Hematopoietic multipotent progenitor cell treated with erythropoietin and hydrocortisone succinate and interleukin-3 and kit ligand, for 8 days (in vitro differentiated cells): ENCODE results near the gene IER5L.
A peak's percentile ranks its signal among the peaks of the same experiment; 100 is the strongest.

ENCODE experiments used
- DNase-seq: peaks from one replicate; pipeline ENCODE4 v3.0.0-alpha.2; 2015

The IER5L gene

GRCh38 chr9:129177791-129178567, at the start of gene IER5L:
Gene IER5L, minus strand, starts transcription at chr9:129178261. Its CDS starts 209 bp downstream, at chr9:129178052.
- peak; percentile 93 for DNase-seq

GRCh38 chr9:129227843-129228189, 49.8 kb upstream of the IER5L start:
- DNase-seq, result no peak

DNA sequence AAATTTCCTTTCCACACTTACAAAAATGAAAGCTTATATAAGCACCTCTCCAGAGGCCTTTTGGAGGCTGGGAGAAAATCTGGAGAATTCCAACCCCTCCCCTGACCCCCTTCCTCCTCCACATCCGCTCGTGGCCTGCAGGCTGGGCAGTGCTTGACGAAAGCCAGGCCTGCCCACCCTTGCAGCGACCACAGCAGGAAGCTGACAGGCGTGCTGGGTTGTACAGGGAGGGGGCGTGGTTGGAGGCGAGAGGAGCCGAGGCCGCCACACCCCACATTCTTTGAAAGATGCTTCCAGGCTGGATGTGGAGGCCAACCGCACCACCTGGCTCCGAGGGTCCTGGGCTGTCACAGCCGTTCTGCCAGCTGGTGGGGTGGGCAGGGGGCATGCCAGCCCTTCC, 47.8 kb upstream of the IER5L start:
- no peak for DNase-seq

DNA sequence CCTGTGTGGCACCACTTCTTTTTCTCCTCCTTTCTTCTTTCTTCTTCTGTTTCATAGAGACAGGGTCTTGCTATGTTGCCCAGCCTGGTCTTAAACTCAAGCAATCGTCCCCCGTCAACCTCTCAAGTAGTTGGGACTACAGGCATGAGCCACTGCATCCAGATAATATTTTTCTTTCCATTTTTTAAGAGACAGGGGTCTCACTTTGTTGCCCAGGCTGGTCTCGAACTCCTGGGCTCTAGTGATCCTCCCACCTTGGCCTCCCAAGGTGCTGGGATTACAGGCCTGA, 47.4 kb upstream of the IER5L start:
- no peak for DNase-seq

DNA sequence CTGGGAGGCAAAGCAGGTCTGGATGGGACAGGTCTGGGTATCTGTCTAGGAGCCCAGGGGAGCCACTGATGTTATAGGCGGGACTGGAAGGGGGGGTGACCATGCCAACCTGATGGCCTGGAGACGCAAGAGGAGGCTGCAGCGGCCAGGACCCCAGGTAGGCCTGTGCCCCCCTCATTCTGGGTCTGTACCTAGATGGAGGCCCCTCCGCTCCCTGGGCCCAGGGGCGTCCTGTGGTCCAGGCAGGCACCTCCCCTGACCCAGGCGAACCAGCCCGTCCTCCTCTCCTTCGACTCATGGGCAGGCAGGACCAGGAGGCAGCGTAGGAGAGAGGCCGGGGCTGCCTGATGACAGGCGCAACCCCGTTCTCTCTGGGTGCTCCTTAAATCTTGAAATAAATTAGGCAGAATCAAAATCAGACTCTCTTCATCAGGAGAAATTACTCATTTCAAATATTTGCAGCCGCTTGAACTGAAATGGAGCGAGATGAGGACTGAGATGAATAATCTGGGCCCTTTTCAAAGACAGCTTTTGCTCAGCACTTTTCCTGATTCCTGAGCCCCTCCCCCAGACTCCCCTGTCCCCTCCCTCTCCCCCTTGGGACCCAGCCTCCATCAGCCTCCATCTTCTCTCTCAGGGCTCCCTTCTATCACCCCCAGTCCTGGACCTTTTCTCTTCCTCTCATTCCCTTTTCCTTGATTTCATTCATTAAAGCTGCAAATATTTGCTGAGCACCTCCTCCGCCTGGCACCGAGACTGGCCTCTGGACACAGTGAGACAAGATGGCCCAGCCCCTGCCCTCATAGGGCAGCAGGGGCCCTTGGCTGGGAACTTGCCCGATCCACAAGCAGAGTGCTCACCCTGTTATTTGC, 46.8 kb upstream of the IER5L start:
- no peak for DNase-seq

GRCh38 chr9:129223551-129224208, 45.6 kb upstream of the IER5L start:
- DNase-seq, result no peak

DNA sequence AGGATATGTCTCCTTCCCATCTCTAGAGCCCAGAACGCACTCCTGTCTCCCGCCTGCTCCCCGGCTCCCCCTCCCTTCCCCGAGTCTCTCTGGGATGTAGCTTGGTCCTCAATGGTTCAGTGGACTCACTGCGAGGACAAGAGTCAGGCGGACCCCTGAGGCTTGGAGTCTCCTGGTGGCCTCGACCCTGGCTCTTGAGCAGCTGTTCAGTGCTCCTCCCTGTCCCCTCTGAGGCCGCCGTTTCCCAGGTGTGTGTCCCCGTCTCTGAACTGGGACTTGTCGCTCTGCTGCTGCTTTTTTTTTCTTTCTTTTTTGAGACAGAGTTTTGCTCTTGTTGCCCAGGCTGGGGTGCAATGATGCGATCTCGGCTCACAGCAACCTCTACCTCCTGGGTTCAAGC, 44.8 kb upstream of the IER5L start:
- DNase-seq, result no peak

DNA sequence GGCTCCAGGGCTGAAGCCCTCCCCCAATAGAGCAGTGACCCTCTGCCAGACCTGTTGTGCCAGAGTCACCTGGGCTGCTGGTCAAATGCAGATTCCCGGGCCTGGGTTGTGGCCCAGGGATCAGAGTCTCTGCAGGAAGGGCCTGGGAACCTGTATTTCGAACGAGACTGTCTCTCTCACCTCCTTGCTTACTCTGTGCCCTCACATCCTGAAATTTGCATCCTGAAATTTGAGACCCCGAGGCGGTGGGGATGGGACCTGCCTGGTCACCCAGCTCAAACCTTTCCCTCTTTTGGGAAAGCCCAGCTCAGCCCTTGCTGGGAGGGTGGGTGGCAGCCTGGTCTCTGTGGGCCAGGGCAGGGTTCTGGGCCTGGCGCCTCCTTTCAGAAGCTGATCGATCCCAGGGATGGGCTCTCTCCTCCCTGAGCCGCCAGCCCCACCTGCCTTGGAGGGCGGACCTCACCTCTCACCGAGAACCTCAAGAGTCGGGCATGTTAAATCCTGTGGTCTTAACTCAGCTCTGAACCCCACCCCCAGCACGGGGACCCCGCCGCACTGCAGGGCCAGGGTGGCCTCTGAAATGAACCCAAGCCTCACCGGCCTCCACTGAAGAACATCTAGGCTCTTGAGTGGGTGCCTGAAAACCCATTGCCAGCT, 44.0 kb upstream of the IER5L start:
- DNase-seq, result no peak

DNA sequence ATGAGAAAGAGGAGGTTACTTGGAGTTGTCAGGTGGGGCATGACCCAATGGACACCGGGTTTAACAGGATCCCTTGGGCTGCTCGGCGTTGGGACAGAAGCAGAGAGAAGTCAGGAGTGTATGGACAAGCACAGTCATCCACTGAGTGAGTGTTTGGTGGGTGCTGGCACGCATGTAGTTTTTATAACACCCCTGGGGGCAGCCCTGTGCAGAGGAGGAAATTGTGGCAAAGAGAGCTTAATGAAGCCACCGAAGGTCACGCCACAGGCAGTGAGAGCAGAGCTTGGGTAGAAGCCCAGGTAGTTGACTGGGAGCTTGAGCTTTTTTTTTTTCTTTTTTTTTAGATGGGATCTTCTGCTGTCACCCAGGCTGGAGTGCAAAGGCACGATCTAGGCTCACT, 43.2 kb upstream of the IER5L start:
- DNase-seq, result no peak

DNA sequence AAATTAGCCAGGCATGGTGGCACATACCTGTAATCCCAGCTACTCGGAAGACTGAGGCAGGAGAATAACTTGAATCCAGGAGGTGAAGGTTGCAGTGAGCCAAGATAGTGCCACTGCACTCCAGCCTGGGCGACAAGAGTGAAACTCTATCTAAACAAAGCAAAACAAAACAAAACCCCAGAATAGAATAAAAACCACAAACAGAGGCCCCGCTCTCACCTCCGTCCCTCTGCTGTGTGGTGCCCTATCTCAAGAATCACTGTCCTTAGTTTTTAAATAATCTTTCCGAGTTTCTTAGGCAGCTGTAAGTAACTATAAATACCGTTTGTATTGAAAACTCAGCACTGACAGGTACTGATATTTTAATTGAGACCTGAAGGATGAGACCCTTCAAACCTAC, 42.7 kb upstream of the IER5L start:
- no peak for DNase-seq

GRCh38 chr9:129218918-129219317, 40.9 kb upstream of the IER5L start:
- DNase-seq, result no peak

DNA sequence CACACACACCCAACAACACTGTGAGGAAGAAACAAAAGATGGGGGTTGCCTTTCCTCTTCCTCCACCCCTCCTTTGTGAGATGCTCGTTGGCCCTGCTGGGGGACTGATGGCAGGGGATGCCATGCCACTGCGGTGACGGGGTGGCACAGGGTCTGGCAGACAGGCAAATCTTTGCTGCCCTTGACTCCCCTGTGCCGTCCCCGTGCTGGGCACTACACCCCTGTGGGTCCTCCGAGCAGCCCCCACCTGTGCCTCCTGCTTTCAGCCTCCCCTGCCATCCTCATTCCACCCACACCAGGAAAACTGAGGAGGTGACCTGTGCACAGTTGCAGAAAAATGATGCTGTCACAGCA, 40.2 kb upstream of the IER5L start:
- DNase-seq, result no peak

- DNase-seq, result no peak
These were observed 35.5 kb upstream of the IER5L start for GRCh38 chr9:129213551-129213950.

- DNase-seq, result no peak
These were observed 33.6 kb upstream of the IER5L start for GRCh38 chr9:129211686-129212085.

DNA sequence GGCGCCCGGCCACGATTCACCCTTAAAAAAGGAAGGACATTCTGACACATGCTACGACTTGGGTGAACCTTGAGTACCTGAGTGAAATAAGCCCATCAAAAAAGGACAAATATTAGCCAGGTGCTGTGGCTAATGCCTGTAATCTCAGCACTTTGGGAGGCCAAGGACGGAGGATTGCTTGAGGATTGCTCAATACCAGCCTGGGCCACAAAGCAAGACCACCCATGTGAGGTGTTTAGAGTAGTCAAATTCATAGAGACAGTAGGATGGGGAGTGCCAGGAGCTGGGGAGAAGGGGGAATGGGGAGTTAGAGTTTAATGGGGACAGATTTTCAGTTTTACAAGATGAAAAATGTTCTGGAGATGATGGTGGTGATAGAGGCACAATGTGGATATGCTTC, 32.1 kb upstream of the IER5L start:
- no peak for DNase-seq

GRCh38 chr9:129209580-129209979, 31.5 kb upstream of the IER5L start:
- DNase-seq, result no peak

DNA sequence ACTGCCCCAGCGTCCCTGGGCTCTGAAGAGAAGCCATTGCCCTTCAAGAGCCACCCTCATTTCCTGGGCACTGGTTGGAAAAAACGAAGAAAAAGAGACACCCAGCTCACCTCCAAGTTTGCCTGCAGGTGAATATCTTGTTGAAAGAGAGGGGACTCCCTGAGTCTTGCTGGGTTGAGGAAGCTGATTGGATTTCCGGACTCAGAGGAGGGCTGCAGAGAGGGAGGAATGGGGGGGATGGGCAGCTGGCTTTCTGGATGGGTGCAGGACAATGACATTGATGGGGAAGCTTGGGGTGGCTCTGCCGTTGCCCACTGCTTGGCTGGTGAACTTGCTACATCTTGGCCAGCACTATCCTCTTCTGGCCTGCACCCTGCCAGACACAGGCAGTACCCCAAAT, 31.0 kb upstream of the IER5L start:
- no peak for DNase-seq

- no peak for DNase-seq
These were observed 30.4 kb upstream of the IER5L start for GRCh38 chr9:129208207-129209032.

DNA sequence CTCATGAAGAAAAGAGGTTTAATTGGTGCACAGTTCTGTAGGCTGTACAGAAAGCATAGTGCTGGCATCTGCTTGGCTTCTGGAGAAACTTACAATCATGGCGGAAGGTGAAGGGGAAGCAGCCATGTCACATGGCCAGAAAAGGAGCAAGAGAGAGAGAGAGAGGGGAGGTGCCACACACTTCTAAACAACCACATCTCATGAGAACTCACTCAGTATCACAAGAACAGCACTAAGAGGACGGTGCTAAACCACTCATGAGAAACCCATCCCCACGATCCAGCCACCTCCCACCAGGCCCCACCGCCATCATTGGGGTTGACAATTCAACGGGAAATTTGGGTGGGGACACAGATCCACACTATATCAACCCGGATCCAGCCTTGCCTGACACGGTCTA, 28.8 kb upstream of the IER5L start:
- no peak for DNase-seq

DNA sequence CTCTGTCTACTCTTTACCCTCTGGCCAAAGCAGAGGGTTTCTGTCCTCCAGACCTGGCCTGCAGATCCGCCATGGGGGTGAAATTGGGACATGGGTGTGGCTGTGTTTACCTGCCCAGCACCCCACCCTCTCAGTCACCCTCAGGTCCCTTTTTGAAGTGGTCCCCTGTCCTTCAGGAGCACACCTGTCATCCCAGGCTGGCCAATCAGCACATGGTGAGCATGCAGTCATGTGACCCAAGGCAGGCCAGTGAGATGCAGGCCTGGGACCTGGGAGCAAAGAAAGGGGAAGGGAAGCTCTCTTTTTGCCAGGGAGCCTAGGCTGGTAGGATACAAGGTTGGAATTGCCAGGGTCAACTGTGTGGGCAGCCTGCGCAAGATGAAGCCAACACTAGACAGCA, 28.3 kb upstream of the IER5L start:
- DNase-seq, result no peak

DNA sequence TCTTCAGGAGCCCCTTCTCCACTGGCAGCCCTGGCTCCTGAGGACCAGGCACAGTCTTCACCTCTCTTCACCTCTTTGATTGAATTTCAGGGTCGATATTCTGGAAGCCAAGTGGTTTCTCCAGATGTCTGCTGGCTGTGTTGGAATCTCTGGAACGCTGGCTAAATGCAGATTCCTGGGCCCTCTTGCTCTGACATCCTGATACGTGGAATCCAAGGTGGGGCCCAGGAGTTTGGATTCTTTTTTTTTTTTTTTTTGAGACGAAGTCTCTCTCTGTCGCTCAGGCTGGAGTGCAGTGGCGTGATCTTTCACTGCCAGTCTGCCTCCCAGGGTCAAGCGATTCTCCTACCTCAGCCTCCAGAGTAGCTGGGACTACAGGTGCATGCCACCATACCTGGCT, 26.8 kb upstream of the IER5L start:
- DNase-seq, result no peak

DNA sequence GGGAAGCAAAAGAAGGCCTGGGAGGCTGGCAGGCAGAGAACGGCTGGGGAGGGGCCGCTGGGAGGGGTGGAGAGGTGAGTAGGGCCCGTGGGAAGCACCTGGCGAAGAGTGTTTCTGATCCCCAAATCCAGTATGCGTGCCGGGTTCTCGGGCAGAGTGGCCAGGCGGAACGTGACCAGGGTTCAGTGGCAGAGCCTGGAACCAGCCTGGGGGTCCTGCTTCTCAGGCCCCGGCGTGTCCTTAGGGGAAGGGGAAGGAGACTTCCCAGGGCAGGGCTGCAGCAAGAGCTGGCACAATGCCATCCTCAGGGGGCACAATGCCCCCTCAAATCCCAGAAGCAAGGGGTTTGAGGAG, 25.5 kb upstream of the IER5L start:
- DNase-seq, result no peak
